GM18951 (cell line): ENCODE results near the gene PPP1R16B.
"Not testable (repeated sequence)": the region's sequence is repeated elsewhere in the genome, so short reads cannot be mapped to it uniquely, and the experiment has no call there.

ENCODE experiments used
- POLR2A ChIP-seq: IDR thresholded peaks from 4 replicates; pipeline ENCODE4 v1.6.1; 2011; ENCODE audit warnings: mild to moderate bottlenecking; ENCODE audit not compliant: insufficient read length, insufficient read depth; ENCODE audit errors: extremely low read depth
- in situ Hi-C: fragments of 300-500 bp; cut with MboI; formaldehyde crosslinking; loops from one replicate; pipeline ENCODE4 v1.12.0; 2022; ENCODE audit warnings: low sequenced_read_pairs, mixed read lengths, inconsistent platforms; ENCODE audit not compliant: unreplicated experiment

Gene PPP1R16B

GRCh38 chr20:38947931-38948362 lies 142.4 kb downstream of the PPP1R16B start:
- in situ Hi-C loops: no loop called here

DNA sequence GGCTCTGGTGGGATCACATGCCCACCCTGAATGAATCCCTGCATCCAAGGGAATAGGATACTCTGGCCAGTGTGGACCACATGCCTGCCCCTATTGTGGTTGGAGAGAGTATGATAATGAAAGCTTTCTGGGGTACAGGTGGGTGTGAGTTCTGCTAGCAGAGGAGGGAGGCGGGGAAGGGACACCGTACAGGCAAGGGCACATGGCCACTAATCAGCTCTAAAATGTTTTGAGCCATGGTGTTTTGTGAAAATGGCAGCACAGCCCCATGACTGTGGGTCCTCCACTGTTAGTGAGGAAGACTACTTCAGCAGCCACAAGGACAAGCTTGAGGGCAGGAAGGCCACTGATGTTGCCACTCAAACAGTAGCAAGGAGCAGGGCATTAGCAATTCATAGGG lies 144.8 kb downstream of the PPP1R16B start:
- in situ Hi-C loops: no loop called here
- TF ChIP-seq POLR2A: no peak

More at GRCh38 chr20:38947931-38948362, 142.4 kb downstream of the PPP1R16B start:
- no peak for TF ChIP-seq POLR2A

GRCh38 chr20:38951611-38952010 lies 146.1 kb downstream of the PPP1R16B start:
- in situ Hi-C loops: no loop called here
- no peak for TF ChIP-seq POLR2A

GRCh38 chr20:38952153-38952552 lies 146.7 kb downstream of the PPP1R16B start:
- in situ Hi-C loops: no loop called here
- no peak for TF ChIP-seq POLR2A

DNA sequence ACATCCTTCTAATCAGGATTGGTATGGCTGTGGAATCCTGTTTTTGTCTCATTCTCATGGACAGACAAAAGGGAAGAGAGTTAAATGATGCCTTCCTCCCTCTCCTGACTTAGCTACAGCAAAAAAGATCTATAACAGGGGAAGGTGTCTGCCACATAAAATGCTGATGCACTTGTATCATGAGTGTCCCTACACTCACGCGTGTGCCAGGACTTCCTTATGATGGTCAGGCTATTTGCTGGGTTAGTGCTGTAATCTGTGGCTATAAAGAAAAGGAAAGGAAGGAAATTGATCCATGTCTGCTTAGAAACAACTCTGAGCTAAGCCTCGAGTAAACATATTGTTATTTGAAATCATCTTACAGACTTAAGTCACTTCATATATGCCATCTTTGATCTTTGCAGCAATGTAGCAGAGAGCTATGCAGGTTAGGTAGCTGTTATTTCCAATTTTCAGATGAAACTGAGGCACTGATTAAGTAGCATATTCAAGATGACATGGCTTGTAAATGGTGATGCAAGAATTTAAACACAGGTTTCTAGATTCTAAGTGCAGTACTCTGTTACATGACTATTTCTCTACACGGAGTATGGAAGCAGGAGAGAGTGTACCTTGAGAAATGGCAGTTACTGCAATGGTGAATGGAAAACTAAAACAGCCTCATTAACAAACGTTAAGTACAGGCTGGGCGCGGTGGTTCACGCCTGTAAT lies 148.3 kb downstream of the PPP1R16B start:
- in situ Hi-C loops: no loop called here
- TF ChIP-seq POLR2A: no peak

DNA sequence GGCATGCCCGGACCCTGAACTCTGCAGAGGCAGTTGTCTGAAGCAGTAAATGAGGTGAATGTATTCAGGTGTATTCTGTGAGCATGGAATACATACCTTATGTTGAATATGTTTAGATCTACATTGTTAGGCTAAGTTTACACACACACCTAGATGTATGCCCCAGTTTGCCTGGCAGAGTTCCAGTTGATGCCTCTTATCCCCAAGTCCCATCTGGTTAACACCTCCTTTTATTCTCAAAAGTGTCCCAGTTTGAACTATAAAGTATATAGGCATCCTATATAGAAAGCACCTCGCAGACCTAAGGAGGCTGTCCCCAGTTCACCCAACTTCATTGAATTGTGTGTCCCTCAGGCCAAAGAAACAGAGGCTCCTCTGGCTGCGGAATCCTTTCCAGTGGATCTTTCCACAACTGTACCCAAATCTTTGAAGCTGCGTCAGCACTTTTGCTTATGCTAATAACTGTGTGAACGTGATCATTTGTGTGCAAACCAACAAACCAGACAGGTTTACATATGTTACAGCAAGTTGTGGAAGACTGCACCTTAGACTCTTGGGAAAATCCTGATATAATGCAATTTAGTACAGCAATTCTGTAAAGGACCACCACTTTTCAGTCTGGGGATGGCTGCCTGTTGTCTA lies 151.9 kb downstream of the PPP1R16B start:
- TF ChIP-seq POLR2A: no peak
- in situ Hi-C loops: no loop called here

GRCh38 chr20:38957915-38958485 lies 152.5 kb downstream of the PPP1R16B start:
- in situ Hi-C loops: no loop called here
- TF ChIP-seq POLR2A: no peak

DNA sequence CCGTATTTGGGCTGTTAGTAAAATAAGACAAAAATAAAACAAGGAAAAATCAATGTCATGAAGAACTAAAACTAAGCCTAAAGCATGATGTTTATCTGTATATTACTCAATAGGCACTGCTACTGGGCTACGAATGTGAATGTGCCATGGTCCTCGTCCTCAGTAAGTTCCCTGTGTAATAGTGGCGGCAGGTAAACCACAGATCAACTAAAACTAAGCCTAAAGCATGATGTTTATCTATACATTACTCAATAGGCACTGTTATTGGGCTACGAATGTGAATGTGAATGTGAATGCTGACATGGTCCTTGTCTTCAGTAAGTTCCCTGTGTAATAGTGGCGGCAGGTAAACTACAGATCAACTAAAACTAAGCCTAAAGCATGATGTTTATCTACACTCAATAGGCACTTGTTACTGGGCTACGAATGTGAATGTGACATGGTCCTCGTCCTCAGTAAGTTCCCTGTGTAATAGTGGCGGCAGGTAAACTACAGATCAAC lies 154.7 kb downstream of the PPP1R16B start:
- in situ Hi-C loops: not testable (repeated sequence)

DNA sequence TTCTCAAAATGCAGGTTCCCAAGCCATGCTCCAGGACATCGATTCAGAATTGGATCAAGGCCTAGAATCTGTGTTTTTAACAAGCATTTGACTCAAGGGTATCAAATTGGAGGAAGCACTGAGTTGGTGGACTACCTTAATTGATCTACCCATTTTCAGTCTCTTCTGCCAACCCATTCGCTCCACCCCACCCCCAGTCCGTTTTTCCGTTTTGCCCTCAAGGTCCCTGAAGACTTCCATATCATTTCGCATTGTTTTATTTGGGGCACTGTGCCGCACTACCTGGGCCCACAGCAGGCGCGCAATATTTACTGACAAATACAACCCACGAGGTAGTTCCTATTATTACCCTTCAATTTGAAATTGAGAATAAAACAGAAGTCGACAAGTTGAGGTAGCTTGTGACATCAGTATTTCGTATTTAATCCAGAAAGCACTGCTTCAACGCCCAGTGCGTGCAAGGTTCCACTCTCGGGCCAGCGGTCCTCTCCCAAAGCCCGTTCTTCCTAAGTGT lies 156.1 kb downstream of the PPP1R16B start:
- no peak for TF ChIP-seq POLR2A
- in situ Hi-C loops: no loop called here

GRCh38 chr20:38962044-38962927 lies 156.8 kb downstream of the PPP1R16B start, which contains the start of gene DHX35:
DHX35 (plus strand) TSS chr20:38962344; CDS start chr20:38962368, 24 bp downstream.
- TF ChIP-seq POLR2A: peak; percentile 79
- in situ Hi-C loops: no loop called here

GRCh38 chr20:38962928-38963401 lies 157.5 kb downstream of the PPP1R16B start:
- in situ Hi-C loops: no loop called here
- no peak for TF ChIP-seq POLR2A

DNA sequence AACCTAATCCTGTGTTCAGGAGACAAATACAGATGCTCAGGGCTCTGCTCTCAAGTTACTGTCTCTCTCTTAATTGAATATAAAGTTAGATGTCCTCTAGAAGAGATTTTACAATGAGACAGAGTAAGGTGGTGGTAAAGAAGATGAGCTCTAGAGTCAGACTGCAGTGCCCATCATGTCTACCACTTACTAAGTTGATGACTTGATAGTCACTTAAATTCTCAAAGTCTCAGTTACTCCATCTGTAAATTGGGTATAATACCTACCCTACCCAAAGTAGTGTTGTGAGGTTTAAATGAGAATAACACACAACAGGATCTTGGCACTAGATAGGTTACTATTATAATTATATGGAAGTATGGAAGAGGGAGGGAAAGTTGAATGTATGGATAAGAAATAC lies 158.2 kb downstream of the PPP1R16B start:
- in situ Hi-C loops: no loop called here
- no peak for TF ChIP-seq POLR2A
